Muscle of back (tissue), 11 donors: ENCODE results near the gene TPSG1. TPM values are rescaled to one million over a fixed set of nuclear protein-coding genes. Genes with fewer than 3 reads are reported as not detected.
"Not testable (repeated sequence)": the region's sequence is repeated elsewhere in the genome, so short reads cannot be mapped to it uniquely, and the experiment has no call there.

Experiments used
- DNase-seq, 3 donors: peaks; one replicate each; pipeline versions ENCODE4 v3.0.0 to v3.0.0-alpha.2; 2013
- polyA plus RNA-seq, 10 donors: library from polyadenylated mRNA; unstranded; fragments of 120-200 nt; gene quantifications; one replicate each; pipeline ENCODE4 v1.2.1, GENCODE V29; 2013; ENCODE audit not compliant: insufficient read length in 10 of 10

Gene TPSG1
- polyA plus RNA-seq, 10 donors, result 0.49 to 2.0 (median 1.3) TPM

- no peak for DNase-seq
Observed at GRCh38 chr16:1257561-1258224, 32.6 kb upstream of the TPSG1 start.

GRCh38 chr16:1256874-1257322 lies 31.8 kb upstream of the TPSG1 start:
- DNase-seq, result no peak

GRCh38 chr16:1256296-1256873 lies 31.3 kb upstream of the TPSG1 start:
- DNase-seq, result not testable (repeated sequence)

- DNase-seq, result not testable (repeated sequence)
Observed at GRCh38 chr16:1255276-1256122, 30.4 kb upstream of the TPSG1 start, which contains the start of gene TPSD1. Gene TPSD1 (plus strand): TSS chr16:1256069. CDS start chr16:1256281, 212 bp downstream.

- DNase-seq, result not testable (repeated sequence)
Observed at GRCh38 chr16:1254821-1255220, 29.8 kb upstream of the TPSG1 start.

GRCh38 chr16:1253701-1254364 lies 28.8 kb upstream of the TPSG1 start:
- DNase-seq, result not testable (repeated sequence)

- DNase-seq, result not testable (repeated sequence)
Observed at GRCh38 chr16:1249031-1249755, 24.1 kb upstream of the TPSG1 start.

GRCh38 chr16:1247903-1248537 lies 23.0 kb upstream of the TPSG1 start:
- not testable (repeated sequence) for DNase-seq

- DNase-seq, result no peak
Observed at GRCh38 chr16:1245452-1246020, 20.5 kb upstream of the TPSG1 start.

GRCh38 chr16:1244881-1245280 lies 19.8 kb upstream of the TPSG1 start:
- no peak for DNase-seq

GRCh38 chr16:1243907-1244850 lies 19.1 kb upstream of the TPSG1 start:
- not testable (repeated sequence) for DNase-seq

- DNase-seq, result not testable (repeated sequence)
Observed at GRCh38 chr16:1243363-1243762, 18.3 kb upstream of the TPSG1 start.

GRCh38 chr16:1241081-1241480 lies 16.0 kb upstream of the TPSG1 start:
- DNase-seq, result not testable (repeated sequence)

GRCh38 chr16:1240436-1240835 lies 15.4 kb upstream of the TPSG1 start, which contains the start of gene TPSAB1:
Gene TPSAB1 (plus strand): TSS chr16:1240705. CDS start chr16:1240939, 234 bp downstream.
- not testable (repeated sequence) for DNase-seq

GRCh38 chr16:1239575-1239974 lies 14.5 kb upstream of the TPSG1 start:
- not testable (repeated sequence) for DNase-seq

GRCh38 chr16:1238909-1239308 lies 13.8 kb upstream of the TPSG1 start:
- DNase-seq, result not testable (repeated sequence)

GRCh38 chr16:1237990-1238389 lies 12.9 kb upstream of the TPSG1 start:
- DNase-seq, result no peak

- DNase-seq, result not testable (repeated sequence)
Observed at GRCh38 chr16:1236659-1237058, 11.6 kb upstream of the TPSG1 start.
